ENCODE results near the gene DUSP19.

- no peak for TF ChIP-seq CTCF (IDR thresholded peaks at IDR 0.05)
- TF ChIP-seq POLR2A (IDR thresholded peaks at IDR 0.05), result no peak
Observed at GRCh38 chr2:183113630-183114029, 35.1 kb downstream of the DUSP19 start.

All from adrenal gland (tissue), 5 donors.